Activated gamma-delta T cell treated with anti-CD3 and anti-CD28 coated beads, Interleukin-2, amount 50 U/mL, for 16 hours (primary cell): ENCODE data around the gene DNLZ.
"Not testable (repeated sequence)": the region's sequence is repeated elsewhere in the genome, so short reads cannot be mapped to it uniquely, and the experiment has no call there.

Experiments
- DNase-seq: peaks from one replicate; pipeline ENCODE4 v3.0.0-alpha.2; 2020; ENCODE audit warnings: low read depth

The DNLZ gene

GRCh38 chr9:136363106-136363948 lies at the start of gene DNLZ:
TSS of gene DNLZ (minus strand) at chr9:136363744. CDS start at chr9:136363714, 30 bp downstream.
- peak; percentile 84 for DNase-seq

- DNase-seq: no peak
These were observed 49.4 kb upstream of the DNLZ start for GRCh38 chr9:136412962-136413361.

GRCh38 chr9:136411378-136411777 lies 47.8 kb upstream of the DNLZ start:
- no peak for DNase-seq

GRCh38 chr9:136410500-136411287 lies 47.1 kb upstream of the DNLZ start, which contains the start of the genes ENTR1 and PMPCA:
TSS of gene ENTR1 (minus strand) at chr9:136410614. CDS start at chr9:136410397, 217 bp downstream.
TSS of gene PMPCA (plus strand) at chr9:136410658. CDS start at chr9:136410669, 11 bp downstream.
- peak; percentile 93 for DNase-seq

- no peak for DNase-seq
These were observed 46.3 kb upstream of the DNLZ start for GRCh38 chr9:136409557-136410455.

- no peak for DNase-seq
These were observed 44.4 kb upstream of the DNLZ start for GRCh38 chr9:136407911-136408310.

- not testable (repeated sequence) for DNase-seq
These were observed 43.5 kb upstream of the DNLZ start for GRCh38 chr9:136407061-136407460.

GRCh38 chr9:136405904-136406303 lies 42.4 kb upstream of the DNLZ start:
- not testable (repeated sequence) for DNase-seq

GRCh38 chr9:136405481-136405880 lies 41.9 kb upstream of the DNLZ start:
- DNase-seq: no peak

GRCh38 chr9:136404801-136405136 lies 41.2 kb upstream of the DNLZ start:
- DNase-seq: no peak

- no peak for DNase-seq
These were observed 40.6 kb upstream of the DNLZ start for GRCh38 chr9:136403915-136404800.

GRCh38 chr9:136403538-136403914 lies 40.0 kb upstream of the DNLZ start:
- DNase-seq: peak; percentile 61

- DNase-seq: no peak
These were observed 38.5 kb upstream of the DNLZ start for GRCh38 chr9:136402067-136402466.

- DNase-seq: no peak
These were observed 37.8 kb upstream of the DNLZ start for GRCh38 chr9:136401173-136401922.

GRCh38 chr9:136400038-136400834 lies 36.7 kb upstream of the DNLZ start, which contains the start of gene SNAPC4:
TSS of gene SNAPC4 (minus strand) at chr9:136400170. CDS start at chr9:136398428, 1,742 bp downstream.
- DNase-seq: peak; percentile 80

GRCh38 chr9:136399176-136400037 lies 35.9 kb upstream of the DNLZ start:
- no peak for DNase-seq

GRCh38 chr9:136398286-136398685 lies 34.7 kb upstream of the DNLZ start:
- DNase-seq: no peak

GRCh38 chr9:136397643-136398042 lies 34.1 kb upstream of the DNLZ start:
- DNase-seq: no peak
